ENCODE results near the gene OCA2. TPM values are rescaled to one million over a fixed set of nuclear protein-coding genes. Genes with fewer than 3 reads are reported as not detected.

OCA2 gene
- total and polyA plus RNA-seq, 2 experiments from 2014 or later: 0.49 to 0.63 TPM

- Histone ChIP-seq H3K9me3 (ENCODE audit: low read depth) (no peaks in the 10 kb centered on the region), H3K36me3 (no peaks in the 10 kb centered on the region), H3K27ac (no peak overlapping the region), H3K4me1 (ENCODE audit: low read depth) (no peaks in the 10 kb centered on the region), H3K27me3 (no peaks in the 10 kb centered on the region), H3K4me3 (no peak overlapping the region)
- no peak for DNase-seq (ENCODE audit: low read depth in 1 of 2, low spot score in 1 of 2)
- TF ChIP-seq, protein P1, sequence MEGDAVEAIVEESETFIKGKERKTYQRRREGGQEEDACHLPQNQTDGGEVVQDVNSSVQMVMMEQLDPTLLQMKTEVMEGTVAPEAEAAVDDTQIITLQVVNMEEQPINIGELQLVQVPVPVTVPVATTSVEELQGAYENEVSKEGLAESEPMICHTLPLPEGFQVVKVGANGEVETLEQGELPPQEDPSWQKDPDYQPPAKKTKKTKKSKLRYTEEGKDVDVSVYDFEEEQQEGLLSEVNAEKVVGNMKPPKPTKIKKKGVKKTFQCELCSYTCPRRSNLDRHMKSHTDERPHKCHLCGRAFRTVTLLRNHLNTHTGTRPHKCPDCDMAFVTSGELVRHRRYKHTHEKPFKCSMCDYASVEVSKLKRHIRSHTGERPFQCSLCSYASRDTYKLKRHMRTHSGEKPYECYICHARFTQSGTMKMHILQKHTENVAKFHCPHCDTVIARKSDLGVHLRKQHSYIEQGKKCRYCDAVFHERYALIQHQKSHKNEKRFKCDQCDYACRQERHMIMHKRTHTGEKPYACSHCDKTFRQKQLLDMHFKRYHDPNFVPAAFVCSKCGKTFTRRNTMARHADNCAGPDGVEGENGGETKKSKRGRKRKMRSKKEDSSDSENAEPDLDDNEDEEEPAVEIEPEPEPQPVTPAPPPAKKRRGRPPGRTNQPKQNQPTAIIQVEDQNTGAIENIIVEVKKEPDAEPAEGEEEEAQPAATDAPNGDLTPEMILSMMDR (IDR thresholded peaks at IDR 0.05; ENCODE audit: low read depth, low read length): no peak
These were observed 278.4 kb downstream of the OCA2 start for GRCh38 chr15:27820722-27821121.

DNA sequence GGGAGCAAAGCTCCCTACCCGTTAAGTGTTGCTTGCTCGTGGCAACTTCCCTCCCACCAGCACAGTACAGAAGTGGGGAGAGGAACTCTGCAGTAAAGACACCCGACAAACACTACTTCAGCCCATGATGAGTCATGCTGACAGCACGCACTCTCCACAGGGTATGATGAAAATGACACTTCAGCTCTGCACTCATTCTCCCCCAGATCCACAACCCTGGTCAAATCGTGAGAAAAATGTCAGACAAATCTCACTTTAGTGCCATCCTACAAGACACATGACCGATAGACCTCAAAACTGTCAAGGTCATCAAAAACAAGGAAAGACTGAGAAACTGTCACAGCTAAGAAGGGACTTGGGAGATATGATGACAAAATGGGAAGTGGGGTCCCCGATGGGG lies 278.9 kb downstream of the OCA2 start:
- TF ChIP-seq, protein P1 (IDR thresholded peaks at IDR 0.05; ENCODE audit: low read depth, low read length): no peak

GRCh38 chr15:27817258-27817657 lies 281.9 kb downstream of the OCA2 start:
- Histone ChIP-seq H3K27me3 (no peaks in the 10 kb centered on the region), H3K4me3 (no peak overlapping the region), H3K36me3 (no peaks in the 10 kb centered on the region), H3K9me3 (ENCODE audit: low read depth) (no peaks in the 10 kb centered on the region), H3K4me1 (ENCODE audit: low read depth) (no peaks in the 10 kb centered on the region), H3K27ac (no peak overlapping the region)
- TF ChIP-seq, protein P1 (IDR thresholded peaks at IDR 0.05; ENCODE audit: low read depth, low read length): no peak
- DNase-seq (ENCODE audit: low read depth in 1 of 2, low spot score in 1 of 2): no peak

More for the DNA sequence above, 278.9 kb downstream of the OCA2 start:
- H3K27ac ChIP-seq: no peak overlapping the region
- no peaks in the 10 kb centered on the region for H3K36me3 ChIP-seq
- H3K27me3 ChIP-seq: no peaks in the 10 kb centered on the region
- no peaks in the 10 kb centered on the region for H3K4me1 ChIP-seq (ENCODE audit: low read depth)
- H3K9me3 ChIP-seq (ENCODE audit: low read depth): no peaks in the 10 kb centered on the region
- DNase-seq (ENCODE audit: low read depth in 1 of 2, low spot score in 1 of 2): no peak
- H3K4me3 ChIP-seq: no peak overlapping the region

GRCh38 chr15:27816790-27817189 lies 282.3 kb downstream of the OCA2 start:
- H3K27ac ChIP-seq: no peak overlapping the region
- DNase-seq (ENCODE audit: low read depth in 1 of 2, low spot score in 1 of 2): no peak
- TF ChIP-seq, protein P1 (IDR thresholded peaks at IDR 0.05; ENCODE audit: low read depth, low read length): no peak
- H3K36me3 ChIP-seq: no peaks in the 10 kb centered on the region
- no peaks in the 10 kb centered on the region for H3K27me3 ChIP-seq
- no peak overlapping the region for H3K4me3 ChIP-seq
- H3K9me3 ChIP-seq (ENCODE audit: low read depth): no peaks in the 10 kb centered on the region
- H3K4me1 ChIP-seq (ENCODE audit: low read depth): no peaks in the 10 kb centered on the region

- Histone ChIP-seq H3K9me3 (ENCODE audit: low read depth) (no peaks in the 10 kb centered on the region), H3K27me3 (no peaks in the 10 kb centered on the region), H3K4me1 (ENCODE audit: low read depth) (no peaks in the 10 kb centered on the region), H3K4me3 (no peak overlapping the region), H3K27ac (no peak overlapping the region), H3K36me3 (no peaks in the 10 kb centered on the region)
- DNase-seq (ENCODE audit: low read depth in 1 of 2, low spot score in 1 of 2): no peak
- TF ChIP-seq, protein P1 (IDR thresholded peaks at IDR 0.05; ENCODE audit: low read depth, low read length): no peak
These were observed 284.1 kb downstream of the OCA2 start for GRCh38 chr15:27815035-27815434.

DNA sequence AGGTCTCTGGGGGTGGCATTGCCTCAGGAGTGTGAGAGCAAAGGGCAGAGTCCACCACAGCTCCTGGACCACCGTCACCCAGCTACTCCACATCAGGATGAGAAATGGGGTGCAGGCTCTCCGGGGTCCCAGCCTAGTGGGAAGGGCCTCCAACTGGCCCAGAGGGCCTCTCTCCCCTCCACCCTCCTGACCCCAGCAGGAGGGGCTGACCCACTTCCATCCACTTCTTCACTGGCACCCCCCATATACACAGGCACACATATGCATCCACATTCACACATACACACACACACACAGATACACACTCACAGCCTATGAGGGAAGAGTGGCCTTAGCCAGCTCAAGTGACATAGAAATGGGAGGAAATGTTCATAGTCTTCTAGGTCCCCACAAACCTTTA lies 286.0 kb downstream of the OCA2 start:
- no peak overlapping the region for H3K27ac ChIP-seq
- H3K4me3 ChIP-seq: no peak overlapping the region
- no peaks in the 10 kb centered on the region for H3K4me1 ChIP-seq (ENCODE audit: low read depth)
- TF ChIP-seq, protein P1 (IDR thresholded peaks at IDR 0.05; ENCODE audit: low read depth, low read length): no peak
- no peaks in the 10 kb centered on the region for H3K36me3 ChIP-seq
- no peaks in the 10 kb centered on the region for H3K27me3 ChIP-seq
- no peaks in the 10 kb centered on the region for H3K9me3 ChIP-seq (ENCODE audit: low read depth)
- DNase-seq (ENCODE audit: low read depth in 1 of 2, low spot score in 1 of 2): no peak

Measured in cardiac muscle cell (in vitro differentiated cells and primary cell).